ENCODE measurements around the gene HOXC4.

HOXC4 gene

GRCh38 chr12:54016051-54016450, 37.6 kb upstream of the HOXC4 start:
- DNase-seq (ENCODE audit: low read depth) = no peak

- DNase-seq (ENCODE audit: low read depth) = no peak
Observed at GRCh38 chr12:54016478-54016964, 37.1 kb upstream of the HOXC4 start.

GRCh38 chr12:54017027-54017788, 36.4 kb upstream of the HOXC4 start:
- DNase-seq (ENCODE audit: low read depth) = no peak

- DNase-seq (ENCODE audit: low read depth) = no peak
Observed at GRCh38 chr12:54017878-54018467, 35.7 kb upstream of the HOXC4 start.

- DNase-seq (ENCODE audit: low read depth) = no peak
Observed at GRCh38 chr12:54018468-54018984, 35.1 kb upstream of the HOXC4 start.

GRCh38 chr12:54019091-54019811, 34.4 kb upstream of the HOXC4 start:
- no peak for DNase-seq (ENCODE audit: low read depth)

GRCh38 chr12:54019924-54020590, 33.6 kb upstream of the HOXC4 start:
- no peak for DNase-seq (ENCODE audit: low read depth)

- no peak for DNase-seq (ENCODE audit: low read depth)
Observed at GRCh38 chr12:54020591-54021405, 32.8 kb upstream of the HOXC4 start.

GRCh38 chr12:54021432-54022013, 32.1 kb upstream of the HOXC4 start:
- no peak for DNase-seq (ENCODE audit: low read depth)

- no peak for DNase-seq (ENCODE audit: low read depth)
Observed at GRCh38 chr12:54022960-54023884, 30.4 kb upstream of the HOXC4 start.

- no peak for DNase-seq (ENCODE audit: low read depth)
Observed at GRCh38 chr12:54024127-54024526, 29.5 kb upstream of the HOXC4 start.

GRCh38 chr12:54024581-54025305, 28.9 kb upstream of the HOXC4 start:
- DNase-seq (ENCODE audit: low read depth) = no peak

- no peak for DNase-seq (ENCODE audit: low read depth)
Observed at GRCh38 chr12:54025499-54026405, 27.9 kb upstream of the HOXC4 start.

GRCh38 chr12:54026640-54027441, 26.8 kb upstream of the HOXC4 start:
- no peak for DNase-seq (ENCODE audit: low read depth)

GRCh38 chr12:54027442-54027786, 26.2 kb upstream of the HOXC4 start:
- no peak for DNase-seq (ENCODE audit: low read depth)

GRCh38 chr12:54028314-54029201, 25.1 kb upstream of the HOXC4 start, which contains the start of gene HOXC6:
HOXC6 (plus strand) TSS chr12:54028440; CDS start chr12:54028522, 82 bp downstream.
- no peak for DNase-seq (ENCODE audit: low read depth)

All from HS-5 (cell line).